Prostate gland (tissue), 2 donors: ENCODE results near the gene GAB4. TPM values are rescaled to one million over a fixed set of nuclear protein-coding genes. Genes with fewer than 3 reads are reported as not detected.
"Not testable (repeated sequence)": the region's sequence is repeated elsewhere in the genome, so short reads cannot be mapped to it uniquely, and the experiment has no call there.

Experiments used
- DNase-seq: peaks from one replicate; pipeline ENCODE4 v3.0.0-alpha.2; 2019; ENCODE audit warnings: low spot score
- H3K27ac ChIP-seq, 2 donors: fragments of 200-600 bp; sonication (generic); 2 replicates each; pipeline ENCODE4 v1.5.1; 2017 to 2019
- H3K27me3 ChIP-seq: fragments of 200-600 bp; sonication (generic); replicated peaks from 2 replicates; pipeline ENCODE4 v1.5.1; 2019; ENCODE audit not compliant: insufficient read depth
- H3K36me3 ChIP-seq, 2 donors: fragments of 200-600 bp; sonication (generic); 1 replicate in 1 of 2; 2 replicates in 1 of 2; pipeline versions ENCODE4 v1.5.1 to v1.8.1; 2017 to 2019
- H3K4me1 ChIP-seq: fragments of 200-600 bp; sonication (generic); replicated peaks from 2 replicates; pipeline ENCODE4 v1.5.1; 2019
- H3K4me3 ChIP-seq, 2 donors: fragments of 200-600 bp; sonication (generic); 2 replicates each; pipeline ENCODE4 v1.5.1; 2017 to 2019
- H3K9me3 ChIP-seq: fragments of 200-600 bp; sonication (generic); 2 replicates; pipeline ENCODE4 v1.5.1; 2017
- CTCF ChIP-seq, 4 experiments: fragments of 200-600 bp in 2 of 4; fragments of 450-650 bp in 2 of 4; sonication (generic) in 2 of 4; IDR thresholded peaks; 1 replicate in 3 of 4; 2 replicates in 1 of 4; pipeline ENCODE4 v1.5.1; 2016 to 2019; ENCODE audit warnings: antibody characterized with exemption in 4 of 4, mild to moderate bottlenecking in 2 of 4, moderate library complexity in 2 of 4
- POLR2A ChIP-seq: fragments of 450-650 bp; IDR thresholded peaks from one replicate; pipeline ENCODE4 v1.6.1; 2016; ENCODE audit warnings: antibody characterized with exemption, mild to moderate bottlenecking
- POLR2AphosphoS5 ChIP-seq: sonication (generic); formaldehyde crosslinking; IDR thresholded peaks from one replicate; pipeline ENCODE4 v1.6.1; 2017; ENCODE audit warnings: antibody characterized with exemption
- WGBS: methylation state at CpG from one replicate; pipeline ENCODE4 v1.1.5; 2018; 5-methylcytosine and 5-hydroxymethylcytosine counted together
- intact Hi-C: fragments of 100-400 bp; cut with DNase I; formaldehyde crosslinking; loops from one replicate; pipeline ENCODE4 v1.14.2; 2022
- total RNA-seq, 2 donors: library from RNA; depleted of rRNA; stranded (reverse); fragments of >200 nt; gene quantifications; one replicate each; pipeline ENCODE4 v1.1.0, GENCODE V29; 2016

The GAB4 gene
- total RNA-seq, 2 donors from 2014 or later = 3.4 TPM; not detected in 1

DNA sequence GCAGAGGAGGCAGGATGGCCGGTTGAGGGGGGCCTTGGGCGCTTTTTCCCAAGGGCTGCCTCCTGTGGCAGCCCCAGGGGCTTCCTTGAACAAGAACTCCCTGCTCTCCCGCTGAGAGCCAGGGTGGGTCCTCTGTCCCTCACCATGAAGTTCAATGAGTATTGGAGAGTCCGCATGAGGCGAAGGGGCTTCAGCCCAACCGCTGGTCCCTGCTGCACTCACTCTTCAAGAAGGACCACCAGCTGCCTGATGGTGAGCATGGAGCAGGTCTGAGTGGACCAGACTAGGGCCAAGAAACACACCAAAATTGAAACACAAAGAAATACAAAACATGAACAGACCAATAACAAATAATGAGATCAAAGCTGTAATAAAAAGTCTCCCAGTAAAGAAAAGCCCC, 7.5 kb upstream of the GAB4 start:
- H3K27ac ChIP-seq, H3K4me1 ChIP-seq, H3K9me3 ChIP-seq, H3K36me3 ChIP-seq, H3K27me3 ChIP-seq, DNase-seq, H3K4me3 ChIP-seq, intact Hi-C loops: not testable (repeated sequence)
- WGBS = 75% methylated on average over 6 of the region's 6 CpGs

GRCh38 chr22:17014101-17014440, 6.0 kb upstream of the GAB4 start:
- intact Hi-C loops, H3K9me3 ChIP-seq, DNase-seq, H3K27ac ChIP-seq, H3K27me3 ChIP-seq, H3K4me3 ChIP-seq, H3K36me3 ChIP-seq, H3K4me1 ChIP-seq: not testable (repeated sequence)
- WGBS = 34% methylated on average over 3 of the region's 3 CpGs

DNA sequence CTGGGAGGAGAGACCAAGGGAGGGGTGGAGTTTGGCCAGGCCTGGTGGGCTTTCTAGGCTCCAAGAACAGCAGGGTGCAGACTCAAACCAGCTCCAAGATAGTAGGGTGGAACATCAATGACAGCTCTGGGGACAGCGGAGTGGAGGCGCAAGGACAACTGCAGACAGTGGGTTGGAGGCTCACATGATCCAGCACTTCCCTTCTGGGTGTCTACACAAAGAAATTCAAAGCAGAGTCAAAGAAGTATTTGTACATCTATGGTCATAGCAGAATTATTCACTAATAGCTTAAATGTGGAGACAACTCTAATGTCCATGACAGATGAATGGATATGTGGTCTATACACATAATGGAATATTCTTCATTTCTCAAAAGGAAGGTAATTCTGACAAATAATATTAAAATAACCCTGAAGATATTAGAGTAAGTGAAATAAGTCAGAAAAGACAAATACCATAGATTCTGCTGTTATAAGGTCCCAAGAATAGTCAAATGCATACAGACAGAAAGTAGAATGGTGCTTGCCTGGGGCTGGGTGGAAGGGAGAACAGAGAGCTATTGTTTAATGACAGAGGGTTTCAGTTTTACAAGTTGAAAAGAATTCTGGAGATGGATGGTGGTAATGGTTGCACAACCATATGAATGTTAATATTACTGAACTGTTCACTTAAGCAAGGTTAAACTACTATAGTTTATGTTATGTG, 5.5 kb upstream of the GAB4 start:
- intact Hi-C loops = no loop called here
- Histone ChIP-seq H3K4me1 (no peaks in the 10 kb centered on the region), H3K27ac (no peak overlapping the region), H3K4me3 (no peak overlapping the region), H3K36me3 (no peaks in the 10 kb centered on the region), H3K27me3 (no peaks in the 10 kb centered on the region), H3K9me3 (no peaks in the 10 kb centered on the region)
- 94% methylated on average over 2 of the region's 2 CpGs for WGBS
- no peak for DNase-seq
- TF ChIP-seq POLR2AphosphoS5 = no peak
- no peak for TF ChIP-seq POLR2A

DNA sequence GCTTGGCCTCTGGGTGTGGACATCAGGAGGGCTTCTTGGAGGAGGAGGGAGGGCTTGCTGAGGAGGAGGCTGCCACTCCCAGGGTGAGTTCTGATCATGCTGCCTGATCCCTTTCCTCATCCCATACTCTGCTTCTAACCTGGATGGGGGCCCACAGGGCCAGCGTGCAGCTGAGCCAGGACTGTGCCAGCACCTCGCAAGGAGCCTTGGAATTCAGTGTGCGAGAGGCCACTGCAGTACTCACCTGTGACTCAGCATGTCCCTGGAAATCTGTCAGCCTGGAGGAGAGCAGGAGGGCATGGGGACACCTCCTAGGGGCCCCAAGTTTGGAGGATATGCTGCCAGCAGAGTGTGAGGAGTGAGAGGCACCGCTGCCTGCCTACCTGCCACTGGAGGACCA, 4.2 kb upstream of the GAB4 start:
- 77% methylated on average over 4 of the region's 4 CpGs for WGBS

GRCh38 chr22:17009640-17010291, 1.7 kb upstream of the GAB4 start:
- TF ChIP-seq POLR2AphosphoS5 = no peak
- TF ChIP-seq CTCF (IDR thresholded peaks at IDR 0.05) = no peak
- no peak for TF ChIP-seq POLR2A
- 82% methylated on average over 7 of the region's 9 CpGs for WGBS

More for the DNA sequence above, 4.2 kb upstream of the GAB4 start:
- no peaks in the 10 kb centered on the region for H3K36me3 ChIP-seq
- no peaks in the 10 kb centered on the region for H3K27me3 ChIP-seq
- no peak overlapping the region for H3K27ac ChIP-seq
- DNase-seq = no peak
- intact Hi-C loops = no loop called here
- H3K9me3 ChIP-seq = no peaks in the 10 kb centered on the region
- H3K4me3 ChIP-seq = no peak overlapping the region
- no peaks in the 10 kb centered on the region for H3K4me1 ChIP-seq
- TF ChIP-seq POLR2AphosphoS5 (no peak), CTCF (IDR thresholded peaks at IDR 0.05) (no peak), POLR2A (no peak)

DNA sequence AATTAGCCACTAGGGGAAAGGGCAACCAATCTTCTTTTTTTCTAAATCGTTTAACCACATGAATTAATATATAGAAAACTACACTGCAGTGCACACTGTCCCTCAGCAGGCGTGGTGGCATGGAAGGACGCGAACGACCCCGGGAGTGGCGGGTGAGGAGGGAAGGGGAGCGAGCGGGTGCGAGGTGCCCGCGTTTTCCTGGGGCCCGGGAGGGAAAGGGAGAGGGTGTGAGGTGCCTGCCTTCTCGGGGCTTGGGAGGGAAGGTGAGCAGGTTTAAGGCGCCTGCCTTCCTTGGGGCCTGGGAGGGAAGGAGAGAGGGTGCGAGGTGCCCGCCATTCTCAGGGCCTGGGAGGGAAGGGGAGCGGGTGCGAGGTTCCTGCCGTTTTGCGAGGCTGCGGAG, 765 bp downstream of the GAB4 start:
- no peaks in the 10 kb centered on the region for H3K27me3 ChIP-seq

More at GRCh38 chr22:17009640-17010291, 1.7 kb upstream of the GAB4 start:
- Histone ChIP-seq H3K27me3 (no peaks in the 10 kb centered on the region), H3K9me3 (no peaks in the 10 kb centered on the region), H3K27ac (no peak overlapping the region), H3K4me3 (no peak overlapping the region), H3K4me1 (no peaks in the 10 kb centered on the region), H3K36me3 (no peaks in the 10 kb centered on the region)
- intact Hi-C loops = no loop called here
- DNase-seq = no peak

More for the DNA sequence above, 765 bp downstream of the GAB4 start:
- intact Hi-C loops = no loop called here
- no peaks in the 10 kb centered on the region for H3K9me3 ChIP-seq
- no peaks in the 10 kb centered on the region for H3K36me3 ChIP-seq
- no peak for TF ChIP-seq POLR2AphosphoS5
- peak in 1 of 4 experiments; percentile 15 for TF ChIP-seq CTCF (IDR thresholded peaks at IDR 0.05)
- no peak overlapping the region for H3K27ac ChIP-seq
- H3K4me1 ChIP-seq = no peaks in the 10 kb centered on the region
- no peak for DNase-seq
- 35% methylated on average over 22 of the region's 22 CpGs for WGBS
- H3K4me3 ChIP-seq = no peak overlapping the region
